T-helper 17 cell (primary cell): ENCODE data around the gene ODC1. TPM values are rescaled to one million over a fixed set of nuclear protein-coding genes. Genes with fewer than 3 reads are reported as not detected.

Source experiments
- total RNA-seq, 4 donors: library from RNA in 2 of 4; stranded (reverse) in 2 of 4; gene quantifications; one replicate each; pipeline ENCODE4 v1.2.3 and lab custom pipeline; 2022 to 2026

The ODC1 gene
- total RNA-seq, 2 donors from 2014 or later, result 118 to 149 TPM

Other genes with a start within 250 kb of the ODC1 start
- gene HPCAL1, start 145.4 kb downstream of the ODC1 start, total RNA-seq, result 10 to 100 TPM; 44.2 TPM
- 10 to 100 TPM; 20.6 to 21.4 TPM for gene NOL10, start 241.6 kb upstream of the ODC1 start, total RNA-seq